GM19324 (cell line): Measurements from ENCODE around the gene ST6GAL2.

ENCODE experiments used
- ATAC-seq: cut with Tn5 transposase; IDR thresholded peaks from one replicate; pipeline ENCODE4 v1.9.1; 2021; ENCODE audit warnings: mild to moderate bottlenecking, moderate library complexity; ENCODE audit not compliant: unreplicated experiment, low FRiP score

Gene ST6GAL2, protein sequence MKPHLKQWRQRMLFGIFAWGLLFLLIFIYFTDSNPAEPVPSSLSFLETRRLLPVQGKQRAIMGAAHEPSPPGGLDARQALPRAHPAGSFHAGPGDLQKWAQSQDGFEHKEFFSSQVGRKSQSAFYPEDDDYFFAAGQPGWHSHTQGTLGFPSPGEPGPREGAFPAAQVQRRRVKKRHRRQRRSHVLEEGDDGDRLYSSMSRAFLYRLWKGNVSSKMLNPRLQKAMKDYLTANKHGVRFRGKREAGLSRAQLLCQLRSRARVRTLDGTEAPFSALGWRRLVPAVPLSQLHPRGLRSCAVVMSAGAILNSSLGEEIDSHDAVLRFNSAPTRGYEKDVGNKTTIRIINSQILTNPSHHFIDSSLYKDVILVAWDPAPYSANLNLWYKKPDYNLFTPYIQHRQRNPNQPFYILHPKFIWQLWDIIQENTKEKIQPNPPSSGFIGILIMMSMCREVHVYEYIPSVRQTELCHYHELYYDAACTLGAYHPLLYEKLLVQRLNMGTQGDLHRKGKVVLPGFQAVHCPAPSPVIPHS

DNA sequence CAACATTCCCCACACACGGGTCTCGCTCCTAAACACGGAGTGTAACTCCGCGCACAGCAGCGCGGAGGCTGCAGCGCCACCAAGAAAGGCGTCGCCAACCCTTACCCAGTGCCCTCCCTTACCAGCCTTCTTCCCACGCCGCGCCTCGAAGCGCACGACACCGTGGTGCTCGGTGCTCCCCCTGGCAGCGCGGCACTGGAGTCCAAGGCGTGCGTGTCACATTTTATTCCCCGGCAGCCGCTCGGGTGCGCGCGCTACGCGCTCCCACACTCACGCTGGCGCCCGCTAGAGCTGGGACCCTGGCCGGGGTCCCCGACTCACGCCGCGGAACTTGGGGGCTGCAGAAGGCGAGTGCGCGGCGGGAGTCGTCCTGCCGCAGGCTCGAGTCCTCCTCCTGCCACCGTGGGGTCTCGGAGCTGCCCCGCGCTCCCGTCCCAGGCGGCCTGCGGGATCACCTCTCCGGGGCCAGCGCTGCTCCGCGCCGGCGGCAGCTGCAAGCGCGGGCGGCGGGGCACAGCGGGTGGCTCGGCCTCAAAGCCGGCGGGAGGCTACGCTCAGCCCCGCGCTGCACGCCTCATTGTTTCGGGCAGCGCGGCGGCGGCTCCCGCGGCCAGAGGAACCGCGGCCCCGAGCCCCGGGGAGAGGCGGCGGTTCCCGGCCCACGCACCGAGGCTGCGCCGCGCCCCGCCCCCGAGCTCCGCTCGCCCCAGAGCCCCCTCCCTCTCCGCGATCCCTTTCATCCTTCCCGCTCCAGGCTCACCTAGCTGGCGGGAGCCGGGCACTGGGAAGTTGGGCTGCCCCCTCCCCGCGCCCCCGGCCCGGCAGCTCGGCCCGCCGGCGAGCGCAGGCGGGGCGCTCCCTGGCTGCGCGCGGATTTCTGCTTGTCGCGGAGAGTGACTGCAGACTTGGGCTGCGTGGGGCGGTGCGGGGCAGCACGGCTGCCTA, at the start of gene ST6GAL2:
Gene ST6GAL2, minus strand, starts transcription at position 197 of the 945 bp plus-strand sequence. CDS start 42,190 bp downstream, outside the sequence.
- ATAC-seq, result no peak

DNA sequence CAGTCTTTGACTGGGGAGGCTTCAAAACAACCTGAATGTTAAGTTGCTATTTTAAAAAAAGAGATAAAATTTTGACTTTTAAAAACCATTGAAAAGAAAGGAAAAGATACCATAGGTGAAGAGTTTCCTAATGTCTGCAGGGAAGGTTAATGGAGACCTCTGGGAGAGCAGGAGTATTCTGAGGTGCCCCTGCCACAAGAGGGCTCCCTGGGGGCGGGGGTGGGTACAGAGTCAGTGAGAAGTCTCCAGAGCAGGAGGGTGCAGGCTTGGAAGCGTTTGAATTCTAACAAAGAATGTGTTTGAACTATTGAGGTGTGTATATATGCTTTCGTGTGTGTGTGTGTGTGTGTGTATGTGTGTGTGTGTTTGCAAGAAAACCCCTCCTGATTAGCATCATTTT, 46.7 kb upstream of the ST6GAL2 start:
- ATAC-seq, result no peak

DNA sequence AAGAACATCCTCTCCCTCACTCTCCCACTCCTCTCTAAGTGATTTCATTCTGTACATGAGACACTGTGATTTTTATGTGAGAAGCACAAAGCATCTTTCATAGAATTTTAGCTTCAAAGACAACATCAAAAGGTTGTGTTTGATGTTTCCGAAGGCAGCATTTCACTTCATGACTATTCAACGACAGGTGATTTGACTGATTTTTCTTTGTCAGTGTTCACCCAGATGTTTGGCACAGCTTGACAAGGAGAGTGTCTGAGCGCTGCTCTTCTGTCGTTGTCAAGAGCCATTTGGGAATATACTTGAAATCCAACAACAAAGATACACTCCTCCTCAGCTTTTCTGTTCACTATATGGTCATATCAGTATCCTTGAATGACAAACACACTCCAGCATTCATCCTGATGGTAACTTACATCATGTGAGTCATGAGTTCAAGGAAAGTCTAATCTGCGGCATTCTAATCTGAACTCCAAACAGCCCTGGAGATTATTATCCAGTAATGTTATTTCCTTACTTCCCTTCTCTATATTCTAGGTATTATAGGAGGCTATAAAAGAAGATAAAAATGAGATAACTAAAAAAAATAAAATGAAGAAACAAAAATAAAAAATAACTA, 45.9 kb upstream of the ST6GAL2 start:
- no peak for ATAC-seq

DNA sequence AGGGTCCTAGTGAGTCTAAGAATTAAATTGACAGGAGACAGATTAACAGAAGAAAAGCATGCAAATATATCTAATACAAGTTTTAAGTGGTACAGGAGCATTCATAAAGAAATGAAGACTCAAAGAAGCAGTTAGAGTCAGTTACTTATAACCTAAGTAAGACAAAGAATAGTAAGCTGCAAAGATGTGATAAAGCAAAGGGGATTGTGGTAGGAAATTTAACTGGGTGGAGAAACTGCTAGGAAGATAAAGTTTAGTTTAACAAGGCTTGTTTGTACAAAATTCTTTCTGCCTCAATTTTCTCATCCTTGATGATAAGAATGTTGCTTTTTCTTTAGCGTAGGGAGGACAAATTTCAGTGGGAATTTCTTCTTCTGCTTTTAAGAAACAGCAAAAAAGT, 35.5 kb upstream of the ST6GAL2 start:
- ATAC-seq, result no peak

DNA sequence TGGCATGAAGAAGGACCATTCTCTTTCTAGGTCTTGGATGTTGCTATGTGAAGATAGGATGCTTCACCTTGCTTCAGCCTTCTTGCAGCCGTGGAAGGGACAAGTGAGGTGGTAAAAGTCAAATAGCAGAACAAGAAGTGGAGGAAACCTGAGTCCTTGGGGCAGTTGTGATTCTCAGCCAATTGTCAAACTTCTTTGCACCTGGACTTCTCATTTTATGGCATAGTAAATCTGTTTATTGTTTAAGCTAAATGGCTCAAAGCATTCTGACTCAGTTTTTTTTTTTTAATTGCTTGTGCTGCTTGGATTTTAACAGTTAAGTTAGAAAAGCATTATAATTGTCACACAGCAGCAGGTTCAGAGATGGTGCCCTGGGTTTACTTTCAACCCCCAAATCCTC, 33.0 kb upstream of the ST6GAL2 start:
- no peak for ATAC-seq

DNA sequence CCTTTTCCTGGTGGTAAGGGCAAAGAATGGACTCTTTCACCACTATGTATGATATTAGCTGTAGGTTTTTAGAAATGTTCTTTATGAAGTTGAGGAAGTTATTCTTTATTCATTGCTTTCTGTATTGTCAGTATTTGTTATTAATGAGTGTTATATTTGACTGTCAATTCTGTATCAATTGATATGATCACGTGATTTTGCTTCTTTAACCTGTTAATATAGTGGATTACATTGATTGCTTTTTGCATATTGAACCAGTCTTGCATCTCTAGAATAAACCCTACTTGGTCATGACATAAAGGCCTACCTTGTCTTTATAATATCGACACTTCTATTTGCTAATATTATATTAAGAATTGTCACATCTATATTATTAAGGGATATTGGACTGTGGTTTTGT, 18.3 kb upstream of the ST6GAL2 start:
- ATAC-seq, result no peak

DNA sequence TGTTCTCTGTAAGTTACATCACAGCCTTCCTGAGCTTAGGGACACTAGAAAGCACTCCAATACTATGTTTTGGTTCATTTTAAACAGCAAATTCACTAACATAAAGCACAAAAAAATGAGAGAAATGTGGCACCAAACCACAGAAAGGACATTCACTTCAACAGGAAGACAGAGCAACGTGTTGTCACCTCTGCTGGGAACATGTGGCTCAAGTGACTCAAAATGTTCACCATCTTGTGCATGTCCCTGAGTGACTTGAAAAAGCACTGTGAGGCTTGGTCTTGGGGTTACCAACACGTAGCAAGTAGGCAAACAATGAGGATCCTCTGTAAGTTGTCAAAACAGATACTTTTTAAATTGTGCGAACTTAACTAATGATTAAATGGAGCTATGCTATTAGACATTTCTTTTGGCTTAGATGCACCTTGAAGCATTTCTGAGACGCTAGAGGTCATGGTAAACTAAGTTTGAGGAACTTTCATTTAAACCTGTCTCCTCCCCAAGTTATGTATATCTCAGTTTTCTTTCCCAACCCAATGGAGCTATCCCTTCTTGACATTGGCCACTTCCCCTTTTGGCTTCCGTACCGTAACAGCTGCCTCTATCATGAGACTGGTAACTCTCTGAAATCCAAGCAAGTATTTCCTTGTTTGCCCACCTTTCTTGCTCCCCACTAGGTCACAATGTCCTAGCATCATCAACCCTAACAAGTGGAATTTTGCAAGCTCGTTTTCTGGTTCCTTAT, 14.0 kb upstream of the ST6GAL2 start:
- no peak for ATAC-seq

DNA sequence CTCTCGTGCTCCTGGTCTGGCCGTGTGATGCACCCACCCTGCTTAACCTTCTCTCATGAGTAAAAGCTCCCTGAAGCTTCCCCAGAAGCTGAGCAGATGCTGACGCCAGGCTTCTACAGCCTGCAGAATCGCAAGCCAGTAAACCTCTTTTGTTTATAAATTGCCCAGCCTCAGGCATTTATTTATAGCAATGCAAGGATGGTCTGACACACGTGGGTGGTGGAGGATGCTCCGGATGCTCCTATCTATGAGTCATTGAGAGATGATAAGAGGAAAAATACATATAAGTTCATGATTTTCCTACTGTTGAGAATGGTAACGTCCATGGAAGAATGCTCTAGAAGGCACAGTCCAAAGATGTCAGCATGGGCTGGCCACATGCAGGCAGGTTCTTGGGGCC, 8.6 kb upstream of the ST6GAL2 start:
- ATAC-seq, result no peak

DNA sequence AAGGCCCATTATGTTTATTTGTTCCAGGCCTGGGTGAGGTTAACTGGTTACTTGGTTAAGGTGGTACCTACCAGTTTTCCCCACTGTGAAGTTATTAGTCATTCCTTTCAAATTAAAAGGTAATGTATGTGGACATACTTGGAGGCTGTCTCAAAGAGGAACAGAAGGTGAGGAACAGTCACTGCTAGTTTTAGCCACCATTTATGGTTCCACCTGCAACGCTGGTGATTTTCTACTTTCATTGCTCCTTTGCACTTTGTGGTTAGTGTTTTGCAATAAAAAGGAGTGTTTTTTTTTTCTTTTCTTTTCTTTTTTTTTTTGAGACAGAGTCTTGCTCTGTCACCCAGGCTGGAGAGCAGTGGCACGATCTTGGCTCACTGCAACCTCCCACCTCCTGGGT, 6.1 kb upstream of the ST6GAL2 start:
- no peak for ATAC-seq

DNA sequence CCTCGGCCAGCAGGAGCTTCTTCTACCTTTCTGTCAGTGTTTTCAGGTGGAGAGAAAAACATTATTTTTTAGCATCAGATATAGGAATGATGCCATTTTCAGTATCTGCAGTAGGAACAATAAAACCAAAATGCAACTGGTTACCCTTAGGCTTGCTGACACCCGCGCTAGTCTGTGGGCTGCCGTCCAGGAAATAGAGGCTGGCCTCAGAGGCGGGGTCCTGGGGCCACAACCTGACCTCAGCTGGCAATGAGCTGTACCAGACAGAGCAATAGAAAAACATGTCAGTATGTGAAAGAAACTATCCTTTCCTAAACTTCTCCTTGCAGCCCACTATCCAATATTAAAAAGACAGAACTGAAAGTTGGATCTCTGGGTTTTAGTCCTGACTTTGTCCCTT, 4.6 kb upstream of the ST6GAL2 start:
- ATAC-seq, result no peak

DNA sequence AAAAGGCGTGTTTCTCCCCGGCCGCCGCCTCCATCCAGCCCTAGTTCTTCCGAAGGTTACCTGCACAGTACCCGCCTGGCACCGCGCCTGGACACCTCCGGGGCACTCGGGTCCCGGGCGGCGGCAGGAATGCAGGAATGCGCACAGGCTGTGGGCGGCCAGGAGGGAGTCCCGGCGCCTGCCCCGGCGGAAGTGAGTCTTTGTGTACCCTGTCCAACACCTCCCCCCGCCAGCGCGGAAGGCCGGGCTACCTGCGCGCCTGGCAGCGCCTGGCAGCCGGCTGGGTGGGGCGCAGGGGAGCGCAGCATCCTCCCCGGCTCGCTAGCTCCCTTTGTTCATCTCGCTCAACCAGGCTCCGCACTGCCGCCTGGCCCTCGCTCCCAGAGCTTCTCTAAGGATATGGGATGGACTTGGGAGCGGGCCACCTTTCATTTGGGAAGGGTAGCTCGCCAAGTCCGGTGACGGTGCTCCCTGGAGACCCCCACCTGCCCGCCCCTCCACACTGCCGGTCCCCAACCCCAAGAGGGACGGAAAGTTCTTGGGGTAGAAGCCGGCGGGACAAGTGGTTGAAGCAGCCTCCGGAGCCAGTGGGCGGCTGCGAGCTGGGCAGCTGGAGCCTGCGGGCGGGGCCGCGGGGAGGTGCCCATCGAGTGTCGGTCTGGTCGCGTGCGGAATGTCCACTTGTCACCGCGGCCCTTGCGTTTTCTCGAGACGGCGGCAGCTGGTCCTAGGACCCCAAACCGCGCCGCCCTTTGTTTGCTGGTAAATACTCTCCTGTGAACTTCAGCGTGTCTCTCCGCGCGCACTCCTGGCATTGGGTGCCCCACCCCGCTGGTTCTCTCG, 1.2 kb upstream of the ST6GAL2 start:
- no peak for ATAC-seq

DNA sequence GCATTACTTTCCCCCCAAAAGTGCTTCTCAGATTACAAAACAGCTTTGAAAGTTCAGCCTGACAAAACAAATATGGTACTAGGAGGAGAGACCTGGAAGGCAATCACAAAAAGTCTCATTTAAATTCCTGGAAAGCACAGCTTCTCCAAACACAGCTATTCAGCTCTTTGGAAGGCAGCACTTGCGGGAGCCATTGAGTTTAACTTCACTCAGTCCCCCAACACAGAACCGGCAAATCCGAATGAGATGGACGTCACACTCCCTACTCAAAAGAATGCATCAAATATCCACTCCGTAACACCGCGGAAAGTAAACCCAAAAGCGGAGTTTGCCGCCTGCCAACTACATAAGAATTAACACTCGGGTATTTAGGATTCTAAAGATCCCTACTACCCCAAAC, 638 bp downstream of the ST6GAL2 start:
- no peak for ATAC-seq

DNA sequence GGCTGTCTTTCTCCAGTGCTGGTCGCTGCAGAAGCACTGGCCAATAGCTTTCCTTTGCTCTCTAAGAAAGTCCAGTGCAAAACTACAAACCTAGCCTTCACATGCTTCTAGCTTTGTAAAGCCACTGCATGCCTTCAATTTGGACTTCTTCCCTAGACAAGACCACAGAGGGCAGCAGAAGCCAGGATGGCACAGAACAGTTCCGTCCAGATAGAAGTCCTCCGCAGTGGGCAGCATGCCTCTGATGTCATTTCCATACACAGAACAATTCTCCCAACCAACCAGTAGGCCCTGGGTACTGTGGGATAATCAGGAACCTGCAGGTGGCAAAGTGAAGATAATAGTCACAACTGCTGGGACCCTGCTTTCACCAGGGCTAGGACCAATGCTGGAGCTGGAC, 3.3 kb downstream of the ST6GAL2 start:
- no peak for ATAC-seq

DNA sequence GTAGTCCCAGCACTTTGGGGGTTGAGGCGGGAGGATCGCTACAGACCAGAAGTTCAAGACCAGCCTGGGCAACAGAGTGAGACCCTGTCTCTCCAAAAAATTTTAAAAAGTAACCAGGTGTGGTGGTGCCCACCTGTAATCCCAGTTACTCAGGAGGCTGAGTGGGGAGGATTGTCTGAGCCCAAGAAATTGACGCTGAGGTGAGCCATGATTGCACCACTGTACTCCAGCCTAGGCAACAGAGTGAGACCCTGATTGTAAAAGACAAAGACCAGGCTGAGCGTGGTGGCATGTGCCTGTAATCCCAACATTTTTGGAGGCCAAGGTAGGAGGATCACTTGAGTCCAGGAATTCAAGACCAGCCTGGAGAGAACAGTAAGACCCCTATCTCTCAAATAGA, 7.8 kb downstream of the ST6GAL2 start:
- ATAC-seq, result no peak

DNA sequence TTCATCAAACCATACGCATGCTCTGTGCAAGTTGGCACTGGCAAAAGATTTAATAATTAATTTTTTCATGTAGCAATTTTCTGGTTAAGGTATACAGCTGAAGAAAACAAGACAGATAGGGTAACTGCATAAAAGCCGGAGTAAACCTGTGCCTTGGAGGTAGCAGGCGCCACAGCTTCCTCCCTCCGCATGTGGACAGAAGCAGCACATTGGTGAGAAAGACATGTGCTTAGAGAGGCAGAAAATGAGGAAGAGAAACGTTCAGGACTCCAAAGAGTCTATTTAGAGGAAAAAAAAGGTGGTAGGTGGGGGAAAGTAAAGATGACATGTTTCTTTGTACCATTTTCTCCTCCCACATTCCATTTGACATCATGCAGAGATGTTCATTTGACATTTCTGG, 9.3 kb downstream of the ST6GAL2 start:
- no peak for ATAC-seq

DNA sequence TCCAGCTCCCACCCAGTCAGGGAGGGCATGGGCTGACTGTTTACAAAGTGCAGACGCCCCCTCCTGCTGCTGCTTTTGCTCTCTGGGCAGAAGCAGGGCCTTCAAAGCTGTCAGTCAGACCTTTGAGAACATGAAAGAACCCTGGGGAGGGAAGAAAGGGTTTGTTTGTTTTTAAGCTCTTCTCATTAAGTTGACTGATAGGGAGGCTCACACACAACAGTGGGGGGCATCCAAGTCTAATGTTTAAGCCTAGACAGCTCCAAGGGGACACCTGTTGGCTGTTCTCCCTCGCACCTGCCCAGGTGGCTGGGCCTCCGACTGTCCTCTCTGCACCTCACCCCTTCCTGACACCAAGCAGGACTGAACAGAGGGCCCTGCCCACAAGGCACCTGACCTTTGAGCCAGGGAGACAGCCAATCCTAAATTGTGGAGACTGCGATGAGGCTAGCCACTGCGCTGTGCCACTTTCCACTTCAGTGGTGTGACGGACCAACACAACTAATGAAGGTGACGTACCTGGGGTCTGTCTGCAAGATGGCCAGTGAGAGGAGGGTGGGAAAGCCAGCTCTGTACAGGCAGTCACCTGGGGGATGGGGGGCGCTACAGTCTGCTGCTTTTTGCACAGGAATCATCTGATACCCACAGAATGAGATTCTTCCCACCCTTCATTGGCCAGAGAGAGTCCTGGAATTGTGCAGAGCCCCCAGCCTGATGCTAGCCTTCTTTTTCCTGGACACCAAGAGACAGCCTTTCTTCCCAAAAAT, 16.3 kb downstream of the ST6GAL2 start:
- no peak for ATAC-seq

DNA sequence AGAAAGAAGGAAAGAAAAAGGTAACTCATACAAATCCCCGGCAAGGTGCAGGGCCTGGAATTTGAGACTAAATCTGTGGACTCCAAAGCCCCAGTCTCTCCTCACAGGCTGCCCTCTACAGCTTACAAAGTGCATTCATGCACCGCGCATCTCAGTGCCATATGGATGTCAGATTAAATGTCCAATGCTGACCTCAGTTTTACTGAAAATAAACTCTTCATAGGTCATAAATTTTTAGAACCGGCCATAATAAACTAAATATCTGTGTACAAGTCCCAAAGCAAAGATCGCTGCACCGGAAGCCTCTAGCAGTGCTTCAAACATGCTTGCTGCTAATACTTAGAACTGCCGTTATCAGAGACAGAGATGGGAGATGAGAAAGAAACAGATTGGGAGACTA, 17.7 kb downstream of the ST6GAL2 start:
- no peak for ATAC-seq

DNA sequence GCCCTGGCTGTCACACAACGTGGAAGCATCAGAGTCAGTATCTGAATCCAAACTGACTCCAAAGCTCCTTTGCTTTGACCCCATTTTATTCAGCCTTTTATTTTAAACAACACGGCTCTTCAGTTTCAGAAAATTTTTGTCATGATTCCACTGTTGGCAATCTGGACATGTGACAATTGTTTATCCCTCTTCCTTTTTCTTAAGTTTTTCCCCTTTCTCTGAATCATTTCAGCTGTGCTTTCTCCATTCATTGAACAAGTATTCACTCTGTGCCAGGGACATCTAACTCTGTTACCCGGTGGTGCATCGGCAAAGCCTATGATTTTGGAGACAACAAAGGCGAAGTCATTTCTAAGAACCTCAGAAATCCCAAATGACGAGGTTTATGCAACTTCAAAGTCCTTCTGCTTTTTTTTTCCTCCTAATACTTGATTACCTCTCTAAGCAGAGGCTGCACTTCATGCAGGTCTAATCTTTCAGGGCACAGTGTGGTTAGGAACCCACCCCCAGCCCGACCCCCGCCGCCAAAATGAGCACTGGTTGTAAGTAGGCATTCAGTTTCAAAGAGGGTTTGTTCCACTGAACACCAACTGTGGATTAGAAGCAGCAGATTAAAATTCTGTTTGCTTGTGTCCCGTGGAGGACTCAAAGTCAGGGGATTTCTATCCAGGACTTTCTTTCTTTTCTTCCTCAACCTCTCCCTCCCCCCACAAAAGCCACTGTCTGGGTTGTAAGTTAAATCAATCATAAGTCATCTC, 18.6 kb downstream of the ST6GAL2 start:
- no peak for ATAC-seq
